H1 (cell line): ENCODE results near the gene MRM3.

Experiments used
- ASH2L ChIP-seq: fragments of 200-600, 300-600 bp; sonication (generic); IDR thresholded peaks from one replicate; pipeline ENCODE4 v1.7.1; 2017; ENCODE audit warnings: low read length
- EP300 ChIP-seq, 2 experiments: IDR thresholded peaks; 1 replicate in 1 of 2; 2 replicates in 1 of 2; pipeline ENCODE4 v1.6.1; 2011 to 2012; ENCODE audit warnings: low read depth in 2 of 2, low read length in 2 of 2, mild to moderate bottlenecking in 2 of 2, borderline replicate concordance in 1 of 2, inconsistent platforms in 1 of 2, moderate library complexity in 1 of 2
- EZH2 ChIP-seq: fragments of 200-600 bp; sonication (generic); IDR thresholded peaks from 2 replicates; pipeline ENCODE4 v1.7.1; 2012; ENCODE audit warnings: low read depth, mild to moderate bottlenecking, moderate library complexity, low read length, inconsistent platforms; ENCODE audit not compliant: severe bottlenecking
- GABPA ChIP-seq: IDR thresholded peaks from 2 replicates; pipeline ENCODE4 v1.6.1; 2011; ENCODE audit warnings: mild to moderate bottlenecking, low read length, moderate library complexity, borderline replicate concordance; ENCODE audit not compliant: insufficient read depth
- NRF1 ChIP-seq: IDR thresholded peaks from 2 replicates; pipeline ENCODE4 v1.6.1; 2011; ENCODE audit warnings: mild to moderate bottlenecking, low read depth, low read length, improper control_type of control experiment
- SIRT6 ChIP-seq: IDR thresholded peaks from one replicate; pipeline ENCODE4 v1.7.1; 2012; ENCODE audit warnings: low read length, inconsistent platforms
- TAF7 ChIP-seq: optimal IDR thresholded peaks from 2 replicates; pipeline ENCODE3; 2011; ENCODE audit warnings: low read depth, mild to moderate bottlenecking, inconsistent platforms, low read length, moderate library complexity, borderline replicate concordance
- TF ChIP-seq, protein P1 (sequence below), 3 experiments: IDR thresholded peaks; 1 replicate in 2 of 3; 2 replicates in 1 of 3; pipeline versions ENCODE4 v1.5.1 to v1.6.1; 2011; ENCODE audit warnings: low read length in 3 of 3, mild to moderate bottlenecking in 3 of 3, inconsistent platforms in 2 of 3, low read depth in 1 of 3, moderate library complexity in 1 of 3; ENCODE audit not compliant: insufficient read depth in 1 of 3; ENCODE audit errors: control extremely low read depth in 1 of 3

DNA sequence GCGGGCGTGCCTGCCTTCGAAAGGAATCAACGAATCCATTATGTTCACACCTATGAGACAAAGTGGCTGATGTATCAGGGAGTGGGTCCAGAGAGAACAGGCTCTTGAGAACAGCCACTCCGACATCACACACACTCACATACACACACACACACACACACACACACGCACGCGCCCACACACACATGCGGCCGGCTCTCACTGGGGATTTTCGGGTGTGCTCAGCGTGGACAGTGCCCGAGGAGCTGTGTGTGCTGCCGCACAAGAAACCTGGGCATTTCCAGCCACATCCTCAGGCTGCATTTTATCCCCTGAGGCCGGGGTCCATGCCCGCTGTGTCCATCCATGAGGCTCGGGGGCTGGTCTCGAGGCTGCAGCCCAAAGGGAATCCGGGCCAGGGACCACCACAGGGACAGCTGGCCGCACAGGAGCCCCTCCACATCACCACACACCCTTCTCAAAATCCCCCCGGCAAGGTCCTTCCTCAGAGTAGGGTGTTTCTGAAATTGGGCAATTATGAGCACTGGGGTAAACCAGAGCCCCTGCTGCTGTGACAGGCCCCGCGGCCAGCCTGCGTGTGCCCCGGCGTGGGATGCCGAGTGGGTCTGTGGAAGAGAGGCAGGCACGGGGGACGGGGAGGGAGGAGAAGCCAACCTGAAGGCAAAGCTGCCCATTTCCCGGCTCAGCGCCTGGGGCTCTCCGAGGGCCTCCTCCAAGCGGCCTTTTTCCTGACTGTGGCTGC is 24.8 kb downstream of the MRM3 start:
- TF ChIP-seq SIRT6, result no peak
- TF ChIP-seq NRF1, result no peak
- no peak for TF ChIP-seq EZH2
- TF ChIP-seq GABPA, result no peak
- TF ChIP-seq, protein P1, sequence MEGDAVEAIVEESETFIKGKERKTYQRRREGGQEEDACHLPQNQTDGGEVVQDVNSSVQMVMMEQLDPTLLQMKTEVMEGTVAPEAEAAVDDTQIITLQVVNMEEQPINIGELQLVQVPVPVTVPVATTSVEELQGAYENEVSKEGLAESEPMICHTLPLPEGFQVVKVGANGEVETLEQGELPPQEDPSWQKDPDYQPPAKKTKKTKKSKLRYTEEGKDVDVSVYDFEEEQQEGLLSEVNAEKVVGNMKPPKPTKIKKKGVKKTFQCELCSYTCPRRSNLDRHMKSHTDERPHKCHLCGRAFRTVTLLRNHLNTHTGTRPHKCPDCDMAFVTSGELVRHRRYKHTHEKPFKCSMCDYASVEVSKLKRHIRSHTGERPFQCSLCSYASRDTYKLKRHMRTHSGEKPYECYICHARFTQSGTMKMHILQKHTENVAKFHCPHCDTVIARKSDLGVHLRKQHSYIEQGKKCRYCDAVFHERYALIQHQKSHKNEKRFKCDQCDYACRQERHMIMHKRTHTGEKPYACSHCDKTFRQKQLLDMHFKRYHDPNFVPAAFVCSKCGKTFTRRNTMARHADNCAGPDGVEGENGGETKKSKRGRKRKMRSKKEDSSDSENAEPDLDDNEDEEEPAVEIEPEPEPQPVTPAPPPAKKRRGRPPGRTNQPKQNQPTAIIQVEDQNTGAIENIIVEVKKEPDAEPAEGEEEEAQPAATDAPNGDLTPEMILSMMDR (IDR thresholded peaks at IDR 0.05; ENCODE audit: control extremely low read depth in 1 of 3, insufficient read depth in 1 of 3, low read depth in 1 of 3, low read length in 3 of 3), result no peak
- TF ChIP-seq ASH2L, result no peak
- TF ChIP-seq EP300 (IDR thresholded peaks at IDR 0.05; ENCODE audit: borderline replicate concordance in 1 of 2, low read depth in 2 of 2, low read length in 2 of 2), result no peak
- TF ChIP-seq TAF7, result no peak
